Measurements from ENCODE around the gene TAAR2.
"Not testable (repeated sequence)": the region's sequence is repeated elsewhere in the genome, so short reads cannot be mapped to it uniquely, and the experiment has no call there.

The TAAR2 gene

GRCh38 chr6:132600900-132601299 lies 23.2 kb downstream of the TAAR2 start:
- H3K9me3 ChIP-seq (ENCODE audit: low read length); H2AFZ ChIP-seq (ENCODE audit: low read depth, low read length); H3K27me3 ChIP-seq (ENCODE audit: insufficient read depth, low read length); H3K4me1 ChIP-seq (ENCODE audit: insufficient read depth, low read length); H3K4me3 ChIP-seq (ENCODE audit: low read length); H3K36me3 ChIP-seq (ENCODE audit: insufficient read depth, low read length): not testable (repeated sequence)

GRCh38 chr6:132598473-132598872 lies 25.6 kb downstream of the TAAR2 start:
- Histone ChIP-seq H3K36me3 (ENCODE audit: insufficient read depth, low read length) (no peaks in the 10 kb centered on the region), H3K4me3 (ENCODE audit: low read length) (no peak overlapping the region), H2AFZ (ENCODE audit: low read depth, low read length) (no peak overlapping the region), H3K4me1 (ENCODE audit: insufficient read depth, low read length) (no peaks in the 10 kb centered on the region), H3K27me3 (ENCODE audit: insufficient read depth, low read length) (no peaks in the 10 kb centered on the region), H3K9me3 (ENCODE audit: low read length) (no peaks in the 10 kb centered on the region)

- Histone ChIP-seq H3K4me1 (ENCODE audit: insufficient read depth, low read length) (no peaks in the 10 kb centered on the region), H3K9me3 (ENCODE audit: low read length) (no peaks in the 10 kb centered on the region), H3K4me3 (ENCODE audit: low read length) (no peak overlapping the region), H2AFZ (ENCODE audit: low read depth, low read length) (no peak overlapping the region), H3K27me3 (ENCODE audit: insufficient read depth, low read length) (no peaks in the 10 kb centered on the region), H3K36me3 (ENCODE audit: insufficient read depth, low read length) (no peaks in the 10 kb centered on the region)
These were observed 27.9 kb downstream of the TAAR2 start for GRCh38 chr6:132596201-132596600.

GRCh38 chr6:132592855-132593254 lies 31.2 kb downstream of the TAAR2 start:
- no peaks in the 10 kb centered on the region for H3K4me1 ChIP-seq (ENCODE audit: insufficient read depth, low read length)
- no peaks in the 10 kb centered on the region for H3K36me3 ChIP-seq (ENCODE audit: insufficient read depth, low read length)
- H3K9me3 ChIP-seq (ENCODE audit: low read length) = no peaks in the 10 kb centered on the region
- no peaks in the 10 kb centered on the region for H3K27me3 ChIP-seq (ENCODE audit: insufficient read depth, low read length)
- no peak overlapping the region for H3K4me3 ChIP-seq (ENCODE audit: low read length)
- H2AFZ ChIP-seq (ENCODE audit: low read depth, low read length) = no peak overlapping the region

GRCh38 chr6:132590362-132590761 lies 33.7 kb downstream of the TAAR2 start:
- Histone ChIP-seq H3K36me3 (ENCODE audit: insufficient read depth, low read length) (no peaks in the 10 kb centered on the region), H3K9me3 (ENCODE audit: low read length) (no peaks in the 10 kb centered on the region), H3K4me3 (ENCODE audit: low read length) (no peak overlapping the region)

GRCh38 chr6:132589454-132589853 lies 34.6 kb downstream of the TAAR2 start, which contains the start of gene TAAR5:
Gene TAAR5, minus strand, starts transcription at chr6:132589741. Its CDS starts 55 bp downstream, at chr6:132589686.
- H3K36me3 ChIP-seq (ENCODE audit: insufficient read depth, low read length) = no peaks in the 10 kb centered on the region
- H3K4me1 ChIP-seq (ENCODE audit: insufficient read depth, low read length) = no peaks in the 10 kb centered on the region
- H3K4me3 ChIP-seq (ENCODE audit: low read length) = no peak within 1 kb of the TSS
- no peak within 1 kb of the TSS for H2AFZ ChIP-seq (ENCODE audit: low read depth, low read length)
- H3K27me3 ChIP-seq (ENCODE audit: insufficient read depth, low read length) = no peaks in the 10 kb centered on the region
- H3K9me3 ChIP-seq (ENCODE audit: low read length) = no peaks in the 10 kb centered on the region

More at GRCh38 chr6:132590362-132590761, 33.7 kb downstream of the TAAR2 start:
- Histone ChIP-seq H3K27me3 (ENCODE audit: insufficient read depth, low read length) (no peaks in the 10 kb centered on the region), H3K4me1 (ENCODE audit: insufficient read depth, low read length) (no peaks in the 10 kb centered on the region), H2AFZ (ENCODE audit: low read depth, low read length) (no peak overlapping the region)

- no peaks in the 10 kb centered on the region for H3K36me3 ChIP-seq (ENCODE audit: insufficient read depth, low read length)
- H3K4me1 ChIP-seq (ENCODE audit: insufficient read depth, low read length) = no peaks in the 10 kb centered on the region
- H3K27me3 ChIP-seq (ENCODE audit: insufficient read depth, low read length) = no peaks in the 10 kb centered on the region
These were observed 36.7 kb downstream of the TAAR2 start for GRCh38 chr6:132587424-132587823.

GRCh38 chr6:132584698-132585097 lies 39.4 kb downstream of the TAAR2 start:
- H3K4me1 ChIP-seq (ENCODE audit: insufficient read depth, low read length) = no peaks in the 10 kb centered on the region
- H2AFZ ChIP-seq (ENCODE audit: low read depth, low read length) = no peak overlapping the region
- H3K4me3 ChIP-seq (ENCODE audit: low read length) = no peak overlapping the region

More at GRCh38 chr6:132587424-132587823, 36.7 kb downstream of the TAAR2 start:
- H3K4me3 ChIP-seq (ENCODE audit: low read length) = no peak overlapping the region
- H3K9me3 ChIP-seq (ENCODE audit: low read length) = no peaks in the 10 kb centered on the region
- H2AFZ ChIP-seq (ENCODE audit: low read depth, low read length) = no peak overlapping the region

GRCh38 chr6:132571774-132572173 lies 52.3 kb downstream of the TAAR2 start:
- Histone ChIP-seq H3K36me3 (ENCODE audit: insufficient read depth, low read length) (no peaks in the 10 kb centered on the region), H3K4me3 (ENCODE audit: low read length) (no peak overlapping the region), H2AFZ (ENCODE audit: low read depth, low read length) (no peak overlapping the region), H3K4me1 (ENCODE audit: insufficient read depth, low read length) (peaks cover 2% of the 10 kb centered on the region), H3K27me3 (ENCODE audit: insufficient read depth, low read length) (no peaks in the 10 kb centered on the region), H3K9me3 (ENCODE audit: low read length) (no peaks in the 10 kb centered on the region)

More at GRCh38 chr6:132584698-132585097, 39.4 kb downstream of the TAAR2 start:
- H3K27me3 ChIP-seq (ENCODE audit: insufficient read depth, low read length) = no peaks in the 10 kb centered on the region
- H3K9me3 ChIP-seq (ENCODE audit: low read length) = peaks cover 2% of the 10 kb centered on the region
- H3K36me3 ChIP-seq (ENCODE audit: insufficient read depth, low read length) = no peaks in the 10 kb centered on the region

GRCh38 chr6:132570221-132570777 lies 53.8 kb downstream of the TAAR2 start, which contains the start of gene TAAR6:
Gene TAAR6, plus strand, starts transcription at chr6:132570322. Its CDS starts 0 bp downstream, at chr6:132570322.
- Histone ChIP-seq H3K4me3 (ENCODE audit: low read length) (no peak within 1 kb of the TSS), H3K36me3 (ENCODE audit: insufficient read depth, low read length) (no peaks in the 10 kb centered on the region), H3K9me3 (ENCODE audit: low read length) (no peaks in the 10 kb centered on the region), H2AFZ (ENCODE audit: low read depth, low read length) (no peak within 1 kb of the TSS), H3K27me3 (ENCODE audit: insufficient read depth, low read length) (no peaks in the 10 kb centered on the region), H3K4me1 (ENCODE audit: insufficient read depth, low read length) (peaks cover 2% of the 10 kb centered on the region)

GRCh38 chr6:132569170-132569569 lies 54.9 kb downstream of the TAAR2 start:
- no peaks in the 10 kb centered on the region for H3K36me3 ChIP-seq (ENCODE audit: insufficient read depth, low read length)
- no peak overlapping the region for H2AFZ ChIP-seq (ENCODE audit: low read depth, low read length)
- H3K4me3 ChIP-seq (ENCODE audit: low read length) = no peak overlapping the region
- peaks cover 2% of the 10 kb centered on the region for H3K4me1 ChIP-seq (ENCODE audit: insufficient read depth, low read length)
- no peaks in the 10 kb centered on the region for H3K9me3 ChIP-seq (ENCODE audit: low read length)
- no peaks in the 10 kb centered on the region for H3K27me3 ChIP-seq (ENCODE audit: insufficient read depth, low read length)

- no peaks in the 10 kb centered on the region for H3K27me3 ChIP-seq (ENCODE audit: insufficient read depth, low read length)
- peaks cover 2% of the 10 kb centered on the region for H3K4me1 ChIP-seq (ENCODE audit: insufficient read depth, low read length)
- H2AFZ ChIP-seq (ENCODE audit: low read depth, low read length) = no peak overlapping the region
- H3K36me3 ChIP-seq (ENCODE audit: insufficient read depth, low read length) = no peaks in the 10 kb centered on the region
- no peaks in the 10 kb centered on the region for H3K9me3 ChIP-seq (ENCODE audit: low read length)
- no peak overlapping the region for H3K4me3 ChIP-seq (ENCODE audit: low read length)
These were observed 55.5 kb downstream of the TAAR2 start for GRCh38 chr6:132568611-132569010.

- no peaks in the 10 kb centered on the region for H3K27me3 ChIP-seq (ENCODE audit: insufficient read depth, low read length)
- H3K4me3 ChIP-seq (ENCODE audit: low read length) = no peak overlapping the region
These were observed 56.5 kb downstream of the TAAR2 start for GRCh38 chr6:132567566-132567965.

More at GRCh38 chr6:132567566-132567965, 56.5 kb downstream of the TAAR2 start:
- no peak overlapping the region for H2AFZ ChIP-seq (ENCODE audit: low read depth, low read length)
- H3K36me3 ChIP-seq (ENCODE audit: insufficient read depth, low read length) = no peaks in the 10 kb centered on the region
- H3K9me3 ChIP-seq (ENCODE audit: low read length) = no peaks in the 10 kb centered on the region
- H3K4me1 ChIP-seq (ENCODE audit: insufficient read depth, low read length) = peaks cover 2% of the 10 kb centered on the region
